ENCODE measurements around the gene ABCF2. TPM values are rescaled to one million over a fixed set of nuclear protein-coding genes. Genes with fewer than 3 reads are reported as not detected.

ABCF2 gene
- total RNA-seq, 2 donors from 2014 or later = 25.6 to 38.3 TPM

DNA sequence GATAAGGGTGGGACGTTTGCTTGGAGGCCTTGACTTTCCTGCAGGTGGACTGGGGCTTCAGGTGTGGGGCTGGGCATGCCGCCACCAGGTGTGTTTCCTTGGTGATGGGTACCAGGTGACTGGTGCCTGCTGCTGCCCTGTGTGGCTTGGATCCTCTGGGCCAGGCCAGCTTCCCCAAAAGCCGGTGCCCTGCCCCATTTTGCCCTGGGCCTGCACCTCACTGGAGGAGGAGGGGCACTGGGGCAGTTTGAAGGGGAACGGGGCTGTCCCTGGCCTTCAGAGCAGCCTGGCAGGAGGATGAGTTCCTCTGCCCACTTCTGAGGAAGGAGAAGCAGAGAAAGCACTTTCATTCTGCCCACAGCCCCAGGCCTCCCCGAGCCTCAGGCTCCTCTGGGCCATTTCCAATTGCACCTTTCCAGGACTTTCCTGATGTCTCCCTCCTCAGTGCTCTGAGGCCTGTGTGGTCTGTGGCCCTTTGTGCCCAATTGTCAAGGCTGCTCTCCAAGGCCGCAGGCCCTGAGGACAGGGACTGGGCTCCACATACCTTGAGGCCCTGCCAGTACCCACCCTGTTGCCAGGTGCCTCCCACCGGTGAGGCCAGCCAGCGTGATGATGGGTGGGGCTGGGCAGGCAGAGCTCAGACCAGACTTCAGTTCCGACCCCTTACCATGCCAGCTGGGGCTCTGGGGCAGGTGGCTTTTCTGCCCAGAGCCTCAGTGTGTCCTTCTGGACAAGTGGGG lies 46.8 kb upstream of the ABCF2 start:
- no peak for TF ChIP-seq CTCF (IDR thresholded peaks at IDR 0.05)
- DNase-seq = no peak
- Histone ChIP-seq H3K4me1 (no peaks in the 10 kb centered on the region), H3K27ac (no peak overlapping the region), H3K27me3 (peaks cover 6% of the 10 kb centered on the region), H3K9me3 (no peaks in the 10 kb centered on the region), H3K4me3 (no peak overlapping the region), H3K36me3 (no peaks in the 10 kb centered on the region), H3K9ac (ENCODE audit: low read depth in 2 of 2, low read length in 2 of 2) (no peak overlapping the region)
- intact Hi-C loops (cut with DNase I) = no loop called here

- no peak for TF ChIP-seq CTCF (IDR thresholded peaks at IDR 0.05)
- Histone ChIP-seq H3K36me3 (no peaks in the 10 kb centered on the region), H3K27me3 (peaks cover 6% of the 10 kb centered on the region), H3K4me3 (no peak overlapping the region), H3K4me1 (no peaks in the 10 kb centered on the region), H3K27ac (no peak overlapping the region), H3K9me3 (no peaks in the 10 kb centered on the region), H3K9ac (ENCODE audit: low read depth in 2 of 2, low read length in 2 of 2) (no peak overlapping the region)
- intact Hi-C loops (cut with DNase I) = no loop called here
- DNase-seq = no peak
These were observed 45.9 kb upstream of the ABCF2 start for GRCh38 chr7:151272877-151273276.

- no peak overlapping the region for H3K9ac ChIP-seq (ENCODE audit: low read depth in 2 of 2, low read length in 2 of 2)
- no peak for TF ChIP-seq CTCF (IDR thresholded peaks at IDR 0.05)
- H3K27me3 ChIP-seq = peaks cover 3% of the 10 kb centered on the region
- H3K4me1 ChIP-seq = no peaks in the 10 kb centered on the region
- H3K9me3 ChIP-seq = no peaks in the 10 kb centered on the region
- H3K27ac ChIP-seq = no peak overlapping the region
- H3K4me3 ChIP-seq = no peak overlapping the region
- H3K36me3 ChIP-seq = no peaks in the 10 kb centered on the region
- intact Hi-C loops (cut with DNase I) = no loop called here
- DNase-seq = no peak
These were observed 45.4 kb upstream of the ABCF2 start for GRCh38 chr7:151272405-151272804.

GRCh38 chr7:151271699-151272355 lies 44.8 kb upstream of the ABCF2 start:
- DNase-seq = peak; percentile 48
- Histone ChIP-seq H3K27ac (no peak overlapping the region), H3K4me3 (no peak overlapping the region), H3K9me3 (no peaks in the 10 kb centered on the region), H3K27me3 (no peaks in the 10 kb centered on the region), H3K4me1 (no peaks in the 10 kb centered on the region), H3K36me3 (no peaks in the 10 kb centered on the region), H3K9ac (ENCODE audit: low read depth in 2 of 2, low read length in 2 of 2) (no peak overlapping the region)
- intact Hi-C loops (cut with DNase I) = no loop called here
- no peak for TF ChIP-seq CTCF (IDR thresholded peaks at IDR 0.05)

- TF ChIP-seq CTCF (IDR thresholded peaks at IDR 0.05) = no peak
- Histone ChIP-seq H3K36me3 (no peaks in the 10 kb centered on the region), H3K4me1 (no peaks in the 10 kb centered on the region), H3K4me3 (no peak overlapping the region), H3K27ac (no peak overlapping the region), H3K9me3 (no peaks in the 10 kb centered on the region), H3K9ac (ENCODE audit: low read depth in 2 of 2, low read length in 2 of 2) (no peak overlapping the region), H3K27me3 (no peaks in the 10 kb centered on the region)
- intact Hi-C loops (cut with DNase I) = no loop called here
- no peak for DNase-seq
These were observed 42.5 kb upstream of the ABCF2 start for GRCh38 chr7:151269511-151269910.
